NCI-H1092 (cell line): ENCODE data around the gene DHRS3.
"Not testable (repeated sequence)": the region's sequence is repeated elsewhere in the genome, so short reads cannot be mapped to it uniquely, and the experiment has no call there.

Source experiments
- DNase-seq: peaks from one replicate; lab custom pipeline; 2025; lab: John Stamatoyannopoulos, UW

DHRS3 gene

DNA sequence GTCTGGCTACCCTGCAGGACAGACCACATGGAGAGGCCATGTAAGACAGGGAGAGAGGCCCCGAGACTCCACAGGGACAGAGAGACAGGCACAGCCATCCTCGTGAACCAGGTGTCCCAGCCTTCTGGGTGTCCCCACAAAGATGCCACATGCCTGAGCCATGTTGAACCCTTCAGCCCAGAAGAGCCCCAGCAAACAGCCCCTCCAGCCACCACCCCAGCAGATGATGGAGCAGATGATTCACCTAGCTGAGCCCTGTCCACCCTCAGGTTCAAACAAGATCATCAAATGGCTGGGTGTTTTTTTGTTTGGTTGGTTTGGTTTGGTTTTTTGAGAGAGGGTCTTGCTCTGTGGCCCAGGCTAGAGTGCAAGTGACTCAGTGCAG, 78.7 kb downstream of the DHRS3 start:
- DNase-seq, result no peak

DNA sequence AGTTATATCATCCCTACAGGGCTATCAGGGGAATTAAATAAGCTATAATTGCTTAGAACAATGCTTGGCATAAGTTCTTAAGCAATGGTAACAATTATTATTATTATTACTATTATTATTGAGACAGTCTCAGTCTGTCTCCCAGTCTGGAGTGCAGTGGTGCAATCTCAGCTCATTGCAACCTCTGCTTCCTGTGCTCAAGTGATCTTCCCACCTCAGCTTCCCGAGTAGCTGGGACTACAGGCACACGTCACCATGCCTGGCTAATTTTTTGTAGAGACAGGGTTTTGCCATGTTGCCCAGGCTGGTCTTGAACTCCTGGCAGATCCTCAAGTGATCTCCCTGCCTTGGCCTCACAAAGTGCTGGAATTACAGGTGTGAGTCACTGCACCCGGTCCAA, 79.5 kb downstream of the DHRS3 start:
- not testable (repeated sequence) for DNase-seq

GRCh38 chr1:12537906-12538461, 80.0 kb downstream of the DHRS3 start:
- DNase-seq, result no peak

DNA sequence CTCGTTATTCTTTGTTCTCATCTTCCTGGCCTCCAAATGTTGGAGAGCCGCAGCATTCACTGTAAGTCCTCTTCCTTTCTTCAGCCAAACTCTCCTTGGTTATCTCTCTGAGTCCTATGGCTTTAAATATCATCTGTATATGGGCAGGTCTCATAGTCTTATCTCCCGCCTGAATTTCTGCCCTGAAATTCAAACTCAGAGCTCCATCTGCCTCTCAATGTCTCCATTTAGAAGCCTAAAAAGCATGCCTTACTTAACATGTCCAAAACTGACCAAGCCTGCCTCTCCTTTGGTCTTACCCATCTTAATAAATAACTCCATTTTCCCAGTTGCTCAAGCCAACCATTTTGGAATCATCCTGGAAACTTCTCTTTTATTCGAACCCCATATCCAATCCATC, 80.7 kb downstream of the DHRS3 start:
- DNase-seq, result no peak

- no peak for DNase-seq
Measured at GRCh38 chr1:12536023-12536639, 81.9 kb downstream of the DHRS3 start.

DNA sequence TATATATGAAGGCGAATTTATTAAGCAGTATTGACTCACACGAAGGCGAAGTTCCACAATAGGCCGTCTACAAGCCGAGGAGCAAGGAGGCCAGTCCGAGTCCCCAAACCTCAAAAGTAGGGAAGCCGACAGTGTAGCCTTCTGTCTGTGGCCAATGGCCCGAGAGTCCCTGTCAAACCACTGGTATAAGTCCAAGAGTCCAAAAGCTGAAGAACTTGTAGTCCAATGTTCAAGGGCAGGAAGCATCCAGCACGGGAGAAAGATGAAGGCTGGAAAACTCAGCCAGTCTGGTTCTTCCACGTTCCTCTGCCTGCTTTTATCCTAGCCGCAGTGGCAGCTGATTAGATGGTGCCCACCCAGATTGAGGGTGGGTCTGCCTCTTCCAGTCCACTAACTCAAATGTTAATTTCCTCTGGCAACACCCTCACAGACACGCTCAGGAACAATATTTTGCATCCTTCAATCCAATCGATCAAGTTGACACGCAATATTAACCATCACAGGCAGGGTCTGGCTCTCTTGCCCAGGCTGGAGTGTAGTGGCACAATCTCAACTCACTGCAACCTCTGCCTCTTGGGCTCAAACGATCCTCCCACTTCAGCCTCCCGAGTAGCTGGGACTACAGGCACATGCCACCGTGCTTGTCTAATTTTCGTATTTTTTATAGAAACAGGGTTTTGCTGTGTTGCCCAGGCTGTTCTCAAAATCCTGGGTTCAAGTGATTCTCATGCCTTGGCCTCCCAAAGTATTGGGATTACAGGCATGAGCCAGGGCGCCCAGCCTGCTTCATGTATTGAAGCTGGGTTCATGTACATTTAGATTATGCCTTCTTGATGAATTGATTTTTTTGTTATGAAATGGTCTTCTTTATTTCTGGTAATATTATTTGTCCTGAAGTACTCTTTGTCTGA, 85.3 kb downstream of the DHRS3 start:
- DNase-seq, result no peak

DNA sequence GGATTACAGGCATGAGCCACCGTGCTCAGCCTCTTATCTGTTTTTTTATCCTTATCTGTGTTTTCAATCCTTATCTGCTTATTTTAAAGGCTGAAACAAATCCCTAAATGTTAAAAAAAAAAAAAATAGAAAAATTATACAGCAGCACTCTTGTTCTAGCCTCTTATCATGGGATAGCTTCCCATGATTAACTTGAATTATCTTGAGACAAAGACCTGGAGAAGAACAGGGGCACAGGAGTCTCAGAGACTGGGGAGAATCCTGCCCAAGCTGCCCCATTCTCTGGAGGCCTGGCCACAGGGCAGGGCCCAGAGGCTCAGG, 86.9 kb downstream of the DHRS3 start:
- no peak for DNase-seq

DNA sequence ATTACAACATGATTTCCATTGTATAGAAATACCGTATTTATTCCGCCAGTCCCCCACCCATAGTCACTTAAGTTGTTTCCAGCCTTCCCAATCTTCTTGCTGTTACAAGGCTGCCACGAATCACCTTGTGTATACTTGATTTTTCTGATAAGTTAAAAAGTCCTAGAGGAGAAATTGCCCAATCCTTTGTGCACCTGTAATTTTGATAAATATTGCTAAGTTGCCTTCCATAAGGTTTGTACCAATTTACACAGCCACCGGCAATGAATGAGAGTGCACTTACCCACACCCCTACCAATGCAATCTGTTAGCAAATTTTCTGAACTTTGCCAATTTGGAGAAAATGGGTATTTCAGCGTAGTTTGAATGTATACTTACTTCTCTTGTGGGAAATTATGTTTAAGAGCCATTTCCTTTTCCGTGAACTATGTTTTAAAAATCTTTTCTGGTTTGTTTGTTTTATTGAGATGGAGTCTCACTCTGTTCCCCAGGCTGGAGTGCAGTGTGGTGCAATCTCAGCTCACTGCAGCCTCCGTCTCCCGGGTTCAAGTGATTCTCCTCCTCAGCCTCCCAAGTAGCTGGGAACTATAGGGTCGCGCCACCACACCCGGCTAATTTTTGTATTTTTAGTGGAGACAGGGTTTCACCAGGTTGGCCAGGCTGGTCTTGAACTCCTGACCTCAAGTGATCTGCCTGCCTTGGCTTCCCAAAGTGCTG, 87.4 kb downstream of the DHRS3 start:
- DNase-seq, result no peak

DNA sequence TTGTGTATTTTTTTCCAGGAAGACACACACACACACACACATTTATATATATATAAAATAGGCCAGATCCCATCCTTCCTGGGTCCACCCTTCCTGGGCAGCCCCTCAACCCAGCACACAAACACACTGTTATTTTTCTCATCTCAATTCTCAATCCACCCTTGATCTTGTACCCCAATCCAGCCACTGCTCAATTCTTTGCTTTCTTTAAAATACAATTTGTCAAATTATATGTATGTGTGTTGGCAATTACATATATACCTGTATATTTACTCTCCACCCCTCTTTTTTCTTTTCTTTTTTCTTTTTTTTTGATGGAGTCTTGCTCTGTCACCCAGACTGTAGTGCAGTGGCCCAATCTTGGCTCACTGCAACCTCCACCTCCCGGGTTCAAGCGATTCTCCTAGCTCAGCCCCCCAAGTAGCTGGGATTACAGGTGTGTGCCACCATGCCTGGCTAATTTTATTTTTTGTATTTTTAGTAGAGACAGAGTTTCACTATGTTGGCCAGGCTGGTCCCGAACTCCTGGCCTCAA, 88.3 kb downstream of the DHRS3 start:
- DNase-seq, result no peak

DNA sequence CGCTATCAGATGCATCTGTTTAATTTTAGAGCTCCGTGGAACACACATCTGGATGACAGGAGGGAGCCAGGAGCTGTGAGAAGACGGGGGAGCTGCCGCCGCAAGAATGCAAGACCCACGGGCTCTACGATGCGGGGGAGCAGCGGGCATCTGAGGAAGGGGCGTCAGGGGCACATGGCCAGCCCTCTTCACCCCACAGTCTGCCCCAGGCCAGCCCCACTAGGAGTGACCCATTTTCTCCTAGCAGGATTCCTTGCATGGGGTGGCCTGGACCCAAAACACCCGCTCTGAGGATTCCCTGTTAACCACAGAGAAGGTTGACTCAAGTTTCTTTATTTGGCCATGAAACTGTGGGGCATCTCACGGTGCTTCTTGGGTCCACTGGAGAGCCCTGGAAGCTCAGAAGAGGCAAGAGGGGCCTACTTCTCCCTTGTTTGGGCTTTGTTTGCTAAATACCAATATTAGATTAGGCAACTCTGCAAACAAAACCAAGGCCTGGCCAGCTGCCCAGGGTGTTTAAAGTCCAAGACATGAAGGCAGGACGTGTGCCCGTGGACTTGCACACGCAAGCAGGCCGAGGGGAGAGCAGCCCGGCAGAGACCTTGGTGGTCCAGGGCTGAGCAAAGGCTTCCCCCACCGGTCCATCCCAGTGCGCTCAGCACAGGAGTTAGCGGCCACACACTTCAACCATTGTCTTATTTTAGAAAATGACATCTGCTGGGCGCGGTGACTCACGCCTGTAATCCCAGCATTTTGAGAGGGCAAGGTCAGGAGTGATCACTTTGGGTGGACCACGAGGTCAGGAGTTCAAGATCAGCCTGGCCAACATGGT, 89.8 kb downstream of the DHRS3 start:
- no peak for DNase-seq

- no peak for DNase-seq
Measured at GRCh38 chr1:12527564-12527963, 90.4 kb downstream of the DHRS3 start.

DNA sequence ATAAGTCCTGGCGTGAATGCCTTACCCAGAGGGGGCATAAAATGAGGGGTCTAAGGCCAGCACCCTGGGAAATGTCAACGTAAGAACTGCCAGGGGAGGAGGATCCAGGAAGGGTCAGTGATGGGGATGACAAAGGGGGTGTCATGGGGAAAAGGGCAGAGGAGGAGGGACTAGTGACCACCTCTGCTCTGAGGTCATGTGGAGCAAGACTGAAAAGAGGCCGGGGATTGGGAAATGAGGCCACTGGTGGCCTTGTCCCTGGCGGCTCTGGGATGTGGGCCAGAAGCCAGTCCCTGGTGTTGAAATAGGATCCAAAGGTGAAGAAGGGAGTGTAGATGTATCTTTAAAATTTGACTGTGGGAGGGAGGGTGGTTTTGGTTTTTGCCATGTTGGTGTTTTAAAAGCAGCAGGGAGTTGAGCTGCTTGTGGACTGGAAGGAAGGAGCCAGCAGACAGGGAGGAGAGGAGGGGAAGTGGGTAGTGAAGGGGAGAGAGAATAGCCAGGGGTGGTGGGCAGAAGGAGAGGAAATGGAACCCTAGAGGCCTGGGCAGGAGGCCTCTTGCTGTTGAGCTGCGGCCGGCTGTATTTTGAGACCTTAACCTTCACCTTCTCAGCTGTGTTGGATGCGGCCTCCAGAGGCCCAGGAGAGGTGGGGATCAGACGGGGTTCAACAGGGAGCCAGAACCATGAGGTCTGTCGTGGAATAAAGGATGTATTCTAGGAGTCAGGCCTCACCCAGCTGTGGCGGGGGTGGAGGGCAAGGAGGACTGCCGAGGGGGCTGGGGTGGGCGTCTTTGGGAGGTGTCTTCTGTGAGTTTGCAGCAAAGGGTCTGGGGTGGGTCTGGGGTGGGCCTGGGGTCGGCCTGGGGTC, 92.5 kb downstream of the DHRS3 start:
- no peak for DNase-seq

GRCh38 chr1:12524266-12524665, 93.7 kb downstream of the DHRS3 start:
- no peak for DNase-seq

- not testable (repeated sequence) for DNase-seq
Measured at GRCh38 chr1:12522780-12523179, 95.2 kb downstream of the DHRS3 start.

DNA sequence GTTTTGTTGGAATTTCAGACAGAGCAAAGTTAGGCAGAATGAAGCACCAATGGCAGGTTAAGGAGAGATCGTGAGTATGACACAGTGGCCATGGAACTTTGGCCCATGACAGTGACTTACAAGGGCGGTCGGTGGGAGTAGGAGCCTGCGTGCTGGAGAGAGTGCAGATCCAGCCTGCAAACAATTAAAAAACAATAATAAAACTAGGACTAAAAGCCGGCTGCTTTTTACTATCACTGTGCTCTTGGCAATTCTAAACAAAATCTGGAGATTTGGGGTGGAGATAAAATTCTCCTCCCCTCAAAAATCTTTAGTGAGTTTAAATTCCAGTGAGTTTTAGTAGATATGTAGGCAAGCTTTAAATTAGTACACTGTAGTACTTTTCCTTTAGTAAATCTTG, 96.9 kb downstream of the DHRS3 start:
- DNase-seq, result no peak

- DNase-seq, result no peak
Measured at GRCh38 chr1:12519693-12520364, 98.2 kb downstream of the DHRS3 start.

DNA sequence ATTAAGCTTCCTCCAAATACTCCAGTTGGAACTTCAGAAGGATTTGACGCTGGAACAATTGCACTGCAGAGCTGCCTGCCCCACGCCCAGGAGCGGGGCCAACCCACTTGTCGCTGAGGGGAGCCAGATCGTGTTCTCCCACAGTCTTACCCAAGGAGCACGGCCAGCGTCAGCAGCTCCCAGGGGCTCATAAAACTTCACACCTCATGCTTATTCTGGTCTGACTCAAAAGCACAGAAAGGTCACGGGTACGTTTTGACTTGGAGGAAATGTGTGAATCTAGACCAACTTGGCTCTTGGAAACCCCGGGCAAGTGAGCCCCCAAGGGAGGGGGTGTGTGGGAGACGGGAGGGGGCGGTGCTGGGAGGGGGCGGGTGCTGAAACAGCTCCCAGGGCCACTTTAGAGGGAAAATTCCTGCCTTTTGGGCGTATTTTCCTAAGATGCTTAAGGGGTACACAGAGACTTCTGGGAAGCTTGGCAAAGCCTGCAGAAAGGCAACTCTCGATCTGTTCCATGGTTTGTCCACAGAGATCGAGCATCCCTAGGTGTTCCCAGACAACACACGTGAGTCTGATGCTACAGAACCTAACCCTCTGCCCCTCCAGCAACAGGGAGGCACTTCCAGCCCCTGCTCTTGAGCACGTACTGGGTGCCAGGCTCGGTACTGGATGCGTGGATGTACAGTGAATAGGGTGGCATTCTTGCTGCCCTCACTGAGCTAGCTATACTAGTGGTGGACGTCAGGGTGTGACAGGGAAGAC, 98.9 kb downstream of the DHRS3 start:
- DNase-seq, result no peak
